MM.1S (cell line): Measurements from ENCODE around the gene ZDHHC1.

Experiments used
- CTCF ChIP-seq: fragments of 300-600 bp; sonication (generic); IDR thresholded peaks from 2 replicates; pipeline ENCODE4 v1.5.1; 2016; ENCODE audit warnings: antibody characterized with exemption, low read length, mixed read lengths
- EZH2 ChIP-seq: fragments of 300-600 bp; sonication (generic); optimal IDR thresholded peaks from 2 replicates; pipeline ENCODE3; 2017; ENCODE audit warnings: low read depth, mild to moderate bottlenecking, antibody characterized with exemption, low read length, mixed read lengths

- TF ChIP-seq CTCF, result no peak
- TF ChIP-seq EZH2, result no peak
These were observed 23.0 kb downstream of the ZDHHC1 start, which contains the start of gene TPPP3 for GRCh38 chr16:67393111-67393787.
